Raji (cell line): ENCODE data around the gene AKAP13.

Source experiments
- POLR2A ChIP-seq: IDR thresholded peaks from 2 replicates; pipeline ENCODE4 v1.6.1; 2011; ENCODE audit warnings: low read depth, low read length, control low read depth; ENCODE audit not compliant: insufficient read depth

Gene AKAP13

DNA sequence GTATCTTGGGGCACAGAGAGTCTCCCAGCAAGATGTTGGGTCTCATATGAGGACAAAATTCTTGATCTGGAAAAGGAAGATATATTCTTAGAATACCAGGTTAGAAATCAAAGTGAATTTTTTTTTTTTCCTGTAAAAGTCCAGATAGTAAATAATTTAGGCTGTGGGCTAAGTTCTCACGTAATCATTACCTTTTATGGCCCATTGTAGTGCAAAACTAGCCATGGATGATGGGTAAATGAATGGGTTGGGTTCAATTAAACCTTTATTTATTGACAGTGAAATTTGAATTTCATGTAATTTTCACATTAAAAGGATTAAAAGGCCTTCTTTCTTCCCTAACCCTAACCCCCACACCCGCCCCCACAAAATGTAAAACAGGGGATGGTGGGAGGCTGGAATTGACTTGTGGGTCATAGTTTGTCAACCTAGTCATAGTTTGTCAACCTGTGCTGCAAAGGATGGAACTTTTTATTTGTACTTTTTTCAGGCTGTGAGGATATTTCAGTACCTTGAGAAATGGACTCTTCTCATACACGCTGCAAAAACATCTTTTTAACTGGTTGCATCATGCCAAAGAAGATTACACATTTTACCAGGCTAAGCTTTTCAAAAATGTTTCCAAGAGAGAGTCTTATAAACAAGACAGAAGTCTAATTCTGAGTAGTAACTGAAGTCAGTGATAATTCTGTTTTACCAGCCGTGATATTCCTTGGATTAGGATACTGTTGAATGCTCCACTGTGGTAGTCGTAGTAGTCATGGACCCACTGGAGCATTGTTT lies 138.8 kb downstream of the AKAP13 start:
- TF ChIP-seq POLR2A = no peak

- TF ChIP-seq POLR2A = no peak
Measured at GRCh38 chr15:85520650-85521049, 140.2 kb downstream of the AKAP13 start.

DNA sequence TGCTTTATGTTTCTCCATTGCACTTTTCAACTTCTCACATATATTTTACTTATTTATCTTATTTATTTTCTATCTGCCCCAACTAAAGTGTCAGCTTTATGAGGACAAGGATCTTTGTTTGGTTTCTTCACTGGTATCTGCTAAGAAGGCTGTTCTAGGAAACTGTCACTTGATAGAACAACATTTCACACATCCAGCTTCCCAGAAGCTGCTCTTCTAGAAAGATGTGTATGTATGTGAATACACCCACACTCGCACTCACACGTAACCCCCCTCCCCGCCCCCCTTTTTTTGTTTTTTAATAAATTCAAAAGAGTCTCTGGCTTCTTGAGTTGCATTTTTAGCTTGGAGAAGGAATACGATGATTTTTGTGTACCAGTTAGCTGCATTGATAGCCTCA lies 143.1 kb downstream of the AKAP13 start:
- no peak for TF ChIP-seq POLR2A

DNA sequence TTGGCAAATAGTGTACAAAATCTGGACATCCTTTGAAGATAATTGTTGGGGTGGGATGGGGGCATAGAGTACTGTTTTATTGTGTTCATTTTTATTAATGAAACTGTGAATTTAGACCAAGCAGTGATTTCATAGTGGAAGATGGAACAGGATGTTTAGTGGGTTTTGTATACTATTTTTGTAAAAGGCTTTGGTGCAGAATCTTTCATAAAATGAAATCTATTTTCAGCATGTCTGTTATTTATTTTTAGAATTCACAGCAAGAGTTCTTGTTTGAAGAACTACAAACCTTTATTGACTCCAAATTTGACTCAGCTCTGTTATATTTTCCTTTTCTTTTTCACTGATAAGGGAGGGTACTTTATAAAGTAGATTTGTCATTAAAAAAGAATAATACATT lies 145.4 kb downstream of the AKAP13 start:
- TF ChIP-seq POLR2A = no peak

- TF ChIP-seq POLR2A = no peak
Measured at GRCh38 chr15:85527895-85528294, 147.5 kb downstream of the AKAP13 start.

DNA sequence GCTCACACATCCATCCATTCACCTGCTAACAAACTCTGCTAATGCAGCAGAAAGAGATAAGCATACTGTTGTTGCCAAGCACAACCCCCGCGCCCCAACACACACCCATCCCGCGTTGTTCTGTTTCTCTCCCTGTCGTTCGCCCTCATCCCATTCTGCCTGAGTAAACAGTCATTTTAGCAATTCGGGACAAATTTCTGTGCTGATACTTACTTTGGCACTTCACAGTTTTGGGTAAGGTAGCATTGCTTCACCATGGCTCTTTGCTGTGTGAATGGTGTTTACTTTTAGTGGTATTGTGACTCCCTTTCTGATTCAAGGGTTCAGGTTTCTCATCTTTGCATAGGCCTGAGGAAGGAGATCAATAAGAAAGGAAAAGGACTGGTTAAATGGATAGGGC lies 149.7 kb downstream of the AKAP13 start:
- TF ChIP-seq POLR2A = no peak

DNA sequence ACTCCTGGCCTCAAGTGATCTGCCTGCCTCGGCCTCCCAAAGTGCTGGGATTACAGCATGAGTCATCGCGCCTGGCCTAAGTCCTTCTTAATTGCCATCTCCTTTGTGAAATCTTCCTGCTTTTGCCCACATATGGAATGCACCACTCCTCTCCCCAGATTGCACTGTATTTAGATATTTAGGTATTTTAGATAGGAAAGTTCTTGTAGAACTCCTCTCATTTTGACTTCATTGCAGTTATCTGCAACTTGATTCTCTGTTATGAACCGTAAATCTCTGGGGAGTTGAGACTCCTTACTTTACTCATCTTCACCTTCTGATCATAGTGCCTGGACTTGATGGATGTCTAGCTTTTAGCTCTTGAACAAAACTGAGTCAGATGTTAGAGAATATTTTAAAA lies 150.7 kb downstream of the AKAP13 start:
- no peak for TF ChIP-seq POLR2A

GRCh38 chr15:85532689-85533088 lies 152.3 kb downstream of the AKAP13 start:
- TF ChIP-seq POLR2A = no peak

DNA sequence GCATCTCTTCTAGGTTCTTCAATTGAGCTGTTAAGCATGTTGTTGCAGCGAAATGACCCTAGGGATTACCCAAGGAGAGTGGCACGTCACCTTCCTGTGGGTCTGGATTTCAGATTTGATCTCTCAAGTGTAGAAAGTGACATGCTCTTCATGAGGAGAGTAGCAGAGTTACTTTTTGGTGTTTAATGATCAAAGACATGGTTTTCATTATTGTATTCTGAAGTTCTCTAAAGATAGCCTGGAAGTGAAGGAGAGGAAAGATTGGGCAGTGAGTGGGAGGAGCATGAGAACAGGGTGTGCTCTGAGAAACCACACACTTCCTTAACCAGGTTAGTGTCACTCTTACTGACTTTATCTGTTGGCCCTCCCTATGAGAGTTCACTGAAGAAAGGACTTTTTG lies 153.6 kb downstream of the AKAP13 start:
- no peak for TF ChIP-seq POLR2A

GRCh38 chr15:85536341-85536740 lies 155.9 kb downstream of the AKAP13 start:
- no peak for TF ChIP-seq POLR2A

GRCh38 chr15:85539491-85539890 lies 159.1 kb downstream of the AKAP13 start:
- TF ChIP-seq POLR2A = no peak

DNA sequence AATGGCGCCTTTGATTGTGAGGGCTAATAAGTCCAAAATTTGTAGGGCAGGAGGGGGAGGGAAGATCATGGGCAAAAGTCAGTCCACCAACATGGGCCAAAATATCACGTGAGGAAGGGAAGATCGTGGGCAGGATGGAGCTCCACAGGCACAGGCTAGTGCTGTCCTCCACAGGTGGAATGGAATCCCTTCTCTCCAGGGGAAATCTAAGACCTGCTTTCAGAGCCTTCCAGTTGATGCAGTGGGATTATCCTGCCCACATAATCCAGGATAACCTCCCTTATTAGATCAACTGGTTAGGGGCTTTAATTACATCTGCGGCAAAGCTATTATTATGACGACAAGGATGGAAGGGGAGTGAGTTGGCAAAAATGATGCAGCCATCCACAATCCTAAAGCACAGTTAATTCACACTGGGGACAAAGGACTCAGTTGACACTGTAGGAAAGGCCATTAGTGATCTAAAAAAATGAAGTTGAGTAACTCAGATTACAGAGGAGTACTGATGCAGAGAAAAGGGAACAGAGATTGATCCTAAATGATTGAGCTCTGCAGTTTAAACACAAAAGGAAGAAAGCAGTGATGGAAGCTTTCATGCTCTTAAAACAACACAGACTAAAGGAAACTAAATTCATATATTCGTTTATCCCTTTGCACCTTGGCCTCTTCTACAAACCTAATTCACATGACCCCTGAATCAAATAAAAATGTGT lies 159.8 kb downstream of the AKAP13 start:
- no peak for TF ChIP-seq POLR2A

DNA sequence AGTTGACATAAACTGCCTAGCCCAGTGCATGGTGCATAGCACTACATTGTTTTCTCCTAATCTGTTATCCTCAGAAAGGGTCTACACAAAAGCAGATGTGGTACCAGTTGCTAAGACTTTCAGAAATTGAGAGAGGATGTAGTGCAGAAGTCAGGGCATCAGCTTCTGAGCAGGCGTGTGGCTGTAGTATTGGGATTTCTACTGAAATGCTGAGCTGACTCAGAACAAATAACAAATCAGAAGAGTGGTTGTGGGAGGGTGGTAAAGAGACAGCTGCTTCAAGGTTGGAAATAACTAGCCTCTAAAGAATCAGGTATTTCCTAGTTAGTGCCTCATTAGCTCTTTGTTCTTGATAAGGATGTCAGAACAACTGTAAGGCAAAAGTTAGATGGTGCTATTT lies 161.3 kb downstream of the AKAP13 start:
- no peak for TF ChIP-seq POLR2A

GRCh38 chr15:85542488-85542887 lies 162.1 kb downstream of the AKAP13 start:
- TF ChIP-seq POLR2A = no peak

DNA sequence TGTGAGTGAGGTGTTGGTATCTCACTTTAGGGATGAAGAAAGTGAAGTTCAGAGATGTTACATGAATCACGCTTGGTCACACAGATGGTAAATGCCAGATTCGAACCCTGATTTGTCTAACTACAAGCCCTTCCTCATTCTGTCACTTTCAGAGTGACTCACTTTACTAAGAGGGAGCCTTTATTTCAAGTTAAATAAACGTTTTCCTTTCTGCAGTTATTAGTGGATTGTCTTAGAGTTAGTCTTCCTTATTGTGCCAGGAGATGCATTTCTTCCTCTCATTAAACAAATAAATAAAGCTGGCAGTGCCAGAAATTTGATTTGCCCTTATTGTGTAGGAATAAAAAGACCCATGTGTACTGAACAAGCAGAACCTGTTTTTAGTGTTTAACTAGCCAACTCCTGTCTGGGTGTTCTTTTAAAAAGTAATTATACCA lies 162.5 kb downstream of the AKAP13 start:
- no peak for TF ChIP-seq POLR2A

- TF ChIP-seq POLR2A = no peak
Measured at GRCh38 chr15:85543741-85544155, 163.3 kb downstream of the AKAP13 start.

DNA sequence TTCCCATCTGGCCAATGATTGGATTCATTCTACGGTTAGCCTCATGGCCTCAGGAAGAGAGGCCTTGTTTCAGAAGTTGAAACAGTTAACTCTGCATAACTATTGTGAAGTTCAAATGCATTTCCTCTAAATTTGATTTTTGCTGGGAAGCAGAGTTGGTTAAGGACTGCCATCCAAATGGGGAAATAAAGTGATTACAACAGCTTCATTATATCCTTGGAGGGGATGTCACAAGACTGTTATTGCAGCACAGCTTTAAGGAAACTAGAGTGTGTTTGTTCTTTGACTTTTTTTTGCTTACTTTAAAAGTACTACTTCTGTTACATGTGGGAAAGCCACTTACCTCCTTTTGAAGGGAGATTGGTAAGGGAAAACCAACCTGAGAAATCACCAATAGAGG lies 164.8 kb downstream of the AKAP13 start:
- TF ChIP-seq POLR2A = no peak

DNA sequence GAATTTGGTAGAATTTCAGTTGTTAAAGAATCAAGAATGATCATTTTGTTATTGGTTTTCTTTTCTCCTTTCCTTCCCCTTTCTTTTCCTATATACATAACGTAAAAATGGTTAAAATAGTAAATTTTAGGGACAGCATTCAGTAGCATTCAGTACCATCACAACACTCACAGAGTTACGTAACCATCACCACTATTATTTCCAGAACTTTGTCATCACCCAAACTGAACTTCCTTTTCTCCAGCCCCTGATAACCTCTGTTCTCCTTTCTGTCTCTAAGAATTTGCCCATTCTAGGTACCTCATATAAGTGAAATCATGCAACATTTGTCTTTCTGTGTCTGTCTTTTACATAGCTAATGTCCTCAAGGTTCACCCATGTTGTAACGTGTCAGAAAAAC lies 165.3 kb downstream of the AKAP13 start:
- TF ChIP-seq POLR2A = no peak
